Middle frontal gyrus (tissue), 1 donor: ENCODE data around the gene PCDHGA4.
"Not testable (repeated sequence)": the region's sequence is repeated elsewhere in the genome, so short reads cannot be mapped to it uniquely, and the experiment has no call there.

Experiments used
- DNase-seq: peaks from one replicate; pipeline ENCODE4 v3.0.0-alpha.2; 2015; ENCODE audit warnings: low spot score; ENCODE audit errors: extremely low spot score

Gene PCDHGA4

GRCh38 chr5:141354900-141355469, at the start of gene PCDHGA4:
PCDHGA4 (plus strand) TSS chr5:141355021; CDS start chr5:141355108, 87 bp downstream.
- no peak for DNase-seq

DNA sequence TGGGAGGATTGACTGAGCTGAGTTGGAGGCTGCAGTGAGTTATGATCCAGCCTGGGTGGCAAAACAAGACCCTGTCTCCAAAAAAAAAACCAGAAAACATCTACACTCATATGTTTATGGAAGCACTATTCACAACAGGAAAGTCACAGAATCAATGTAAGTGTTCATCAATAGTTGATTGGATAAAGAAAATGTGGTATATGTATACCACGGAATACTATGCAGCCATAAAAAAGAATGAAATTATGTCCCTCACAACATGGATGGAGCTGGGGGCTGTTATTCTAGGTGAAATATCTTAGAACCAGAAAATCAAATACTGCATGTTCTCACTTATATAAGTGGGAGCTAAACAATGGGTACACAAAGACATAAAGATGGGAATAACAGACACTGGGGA, 48.2 kb upstream of the PCDHGA4 start:
- no peak for DNase-seq

DNA sequence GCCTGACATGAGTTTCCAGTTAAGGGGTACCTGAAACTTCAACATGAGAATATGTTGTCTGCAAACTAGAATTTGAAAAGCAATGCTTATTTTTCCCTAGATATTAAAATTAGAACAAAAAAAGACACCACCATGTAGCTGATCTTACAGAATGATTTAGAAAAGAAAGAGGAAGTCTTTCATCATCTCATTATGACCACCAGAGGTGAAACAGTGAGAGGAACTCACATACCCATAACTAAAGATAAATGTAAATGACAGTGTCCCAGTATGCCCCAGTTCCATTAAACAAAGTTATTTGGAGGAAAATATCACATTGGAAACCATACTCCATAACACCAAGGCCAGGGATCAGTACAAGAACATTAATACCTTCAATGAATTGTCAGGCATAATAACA, 41.1 kb upstream of the PCDHGA4 start:
- no peak for DNase-seq

DNA sequence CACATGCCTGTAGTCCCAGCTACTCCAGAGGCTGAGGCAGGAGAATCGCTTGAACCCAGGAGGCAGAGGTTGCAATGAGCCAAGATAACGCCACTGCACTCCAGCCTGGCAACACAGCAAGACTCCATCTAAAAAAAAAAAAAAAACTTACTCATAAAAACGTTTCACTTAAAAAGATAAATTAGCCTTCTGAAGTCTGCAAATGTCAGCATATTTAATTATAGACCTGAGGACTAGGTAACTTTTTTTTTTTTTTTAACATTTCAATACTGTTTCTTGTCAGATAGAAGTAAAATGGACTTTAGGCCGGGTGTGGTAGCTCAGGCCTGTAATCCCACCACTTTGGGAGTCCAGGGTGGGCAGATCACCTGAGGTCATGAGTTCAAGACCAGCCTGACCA, 37.9 kb upstream of the PCDHGA4 start:
- not testable (repeated sequence) for DNase-seq

DNA sequence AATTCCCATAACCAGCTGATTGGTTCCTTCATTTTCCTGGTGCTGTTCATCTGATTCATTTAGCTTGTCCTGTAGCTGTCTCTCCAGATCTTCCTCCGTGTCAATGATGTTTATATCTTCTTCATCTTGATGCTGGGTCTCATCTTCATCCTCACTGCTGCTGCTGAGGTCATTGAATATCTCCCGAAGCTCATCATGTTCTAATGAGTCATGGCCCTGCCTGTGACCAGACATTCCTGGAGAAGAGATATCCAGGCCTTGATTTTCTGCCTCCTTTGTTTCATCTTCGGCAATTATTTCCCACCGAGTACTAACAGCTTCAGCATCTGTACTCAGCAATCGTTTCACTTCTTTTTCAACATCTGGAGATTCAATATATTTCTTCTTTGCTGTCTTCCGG, 35.6 kb upstream of the PCDHGA4 start:
- DNase-seq, result no peak

DNA sequence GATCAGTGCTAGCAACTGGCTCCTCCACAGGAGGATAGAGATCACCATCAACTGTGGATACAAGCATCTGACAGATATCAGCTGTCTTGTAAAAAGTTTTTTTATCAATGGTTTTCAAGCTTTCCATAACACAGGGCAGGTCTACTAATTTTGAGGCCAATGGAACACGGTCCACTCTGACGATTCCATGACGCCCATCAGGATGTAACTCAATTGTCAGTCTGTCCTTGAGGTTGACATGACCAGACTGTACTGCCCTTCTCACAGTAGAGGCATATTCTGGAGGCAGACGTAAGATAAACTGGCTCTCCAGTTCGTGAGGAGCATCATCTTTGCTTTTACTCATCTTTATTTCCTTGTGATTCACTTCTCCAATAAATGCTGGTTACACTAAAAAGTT, 35.1 kb upstream of the PCDHGA4 start:
- no peak for DNase-seq

GRCh38 chr5:141320225-141321169, 34.3 kb upstream of the PCDHGA4 start, which contains the start of gene TAF7:
TAF7 (minus strand) TSS chr5:141320784; CDS start chr5:141320044, 740 bp downstream.
- peak; percentile 89 for DNase-seq

DNA sequence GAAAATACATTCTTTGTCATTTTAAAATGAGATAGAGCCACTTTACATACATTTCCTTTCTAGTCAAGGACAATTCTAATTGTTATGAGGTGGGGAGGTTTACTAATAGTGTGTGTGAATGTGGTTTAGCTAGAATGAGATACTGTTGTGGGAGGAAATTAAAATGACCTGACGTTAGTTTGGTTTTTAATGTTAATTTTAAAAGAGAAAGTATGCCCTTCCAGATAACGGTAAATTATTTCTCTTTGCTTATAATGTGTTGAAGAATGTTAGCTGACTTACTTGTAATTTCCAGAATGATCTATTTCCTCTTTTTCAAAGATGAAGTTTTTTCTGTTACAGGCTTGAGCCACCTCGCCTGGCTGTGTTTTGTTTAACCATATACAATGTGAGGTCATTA, 32.6 kb upstream of the PCDHGA4 start:
- no peak for DNase-seq

GRCh38 chr5:141326088-141326854, 28.6 kb upstream of the PCDHGA4 start:
- no peak for DNase-seq

- DNase-seq, result no peak
These were observed 26.6 kb upstream of the PCDHGA4 start for GRCh38 chr5:141328231-141328630.

DNA sequence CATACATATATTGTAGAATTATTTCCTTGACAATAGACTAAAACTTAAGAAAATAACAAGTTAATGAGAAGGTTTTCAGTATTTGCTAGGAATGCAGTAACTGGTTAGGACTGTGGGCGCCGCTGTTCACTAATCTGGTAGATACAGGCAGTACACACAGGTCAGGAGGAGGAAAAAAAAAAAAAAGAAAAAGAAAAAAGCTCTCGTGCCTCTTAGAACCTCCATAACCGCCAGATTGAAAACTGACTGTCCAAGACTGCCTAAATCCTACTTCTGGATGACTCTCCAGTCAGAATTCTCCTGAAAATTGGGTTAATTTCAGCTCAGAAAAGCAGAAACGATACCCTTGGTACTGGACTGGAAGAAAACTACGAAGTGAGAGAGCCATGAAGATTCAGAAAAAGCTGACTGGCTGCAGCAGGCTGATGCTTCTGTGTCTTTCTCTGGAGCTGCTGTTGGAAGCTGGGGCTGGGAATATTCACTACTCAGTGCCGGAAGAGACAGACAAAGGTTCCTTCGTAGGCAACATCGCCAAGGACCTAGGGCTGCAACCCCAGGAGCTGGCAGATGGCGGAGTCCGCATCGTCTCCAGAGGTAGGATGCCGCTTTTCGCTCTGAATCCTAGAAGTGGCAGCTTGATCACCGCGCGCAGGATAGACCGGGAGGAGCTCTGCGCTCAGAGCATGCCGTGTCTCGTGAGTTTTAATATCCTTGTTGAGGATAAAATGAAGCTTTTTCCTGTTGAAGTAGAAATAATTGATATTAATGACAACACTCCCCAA, 24.3 kb upstream of the PCDHGA4 start, which contains the start of gene PCDHGA1:
Gene PCDHGA1, plus strand, starts transcription at position 216 of the 782 bp plus-strand sequence.
- no peak for DNase-seq

GRCh38 chr5:141332571-141332970, 22.2 kb upstream of the PCDHGA4 start:
- not testable (repeated sequence) for DNase-seq

DNA sequence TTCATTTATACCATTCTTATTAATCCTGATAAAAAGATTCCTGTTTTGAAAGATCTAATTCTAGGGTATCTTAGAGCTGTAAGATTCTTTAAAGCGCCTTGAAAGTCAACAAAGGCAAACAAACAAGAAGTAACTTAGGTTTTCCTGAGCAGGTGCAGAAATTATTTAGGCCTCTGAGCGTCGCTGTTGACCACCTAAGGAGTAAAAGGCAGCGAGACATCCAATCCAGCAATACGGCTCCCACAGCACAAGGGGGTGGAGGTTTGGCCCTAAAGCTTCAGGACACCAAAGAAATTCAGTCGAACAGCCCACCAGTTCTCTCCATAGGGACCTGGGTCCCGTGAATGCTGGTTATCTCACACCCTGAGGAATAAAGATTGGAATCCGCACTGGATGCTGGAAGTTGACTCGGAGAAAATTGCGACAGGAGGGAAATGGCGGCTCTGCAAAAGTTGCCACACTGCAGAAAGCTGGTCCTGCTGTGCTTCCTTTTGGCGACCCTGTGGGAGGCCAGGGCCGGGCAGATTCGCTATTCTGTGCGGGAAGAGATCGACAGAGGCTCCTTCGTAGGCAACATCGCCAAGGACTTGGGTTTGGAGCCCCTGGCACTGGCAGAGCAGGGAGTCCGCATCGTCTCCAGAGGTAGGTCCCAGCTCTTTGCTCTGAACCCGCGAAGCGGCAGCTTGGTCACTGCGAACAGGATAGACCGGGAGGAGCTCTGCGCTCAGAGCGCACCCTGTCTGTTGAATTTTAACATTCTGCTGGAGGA, 16.1 kb upstream of the PCDHGA4 start, which contains the start of gene PCDHGA2:
Gene PCDHGA2, plus strand, starts transcription at position 223 of the 769 bp plus-strand sequence.
- no peak for DNase-seq

GRCh38 chr5:141340781-141341354, 14.0 kb upstream of the PCDHGA4 start:
- not testable (repeated sequence) for DNase-seq

- no peak for DNase-seq
These were observed 12.0 kb upstream of the PCDHGA4 start for GRCh38 chr5:141342773-141343172.

DNA sequence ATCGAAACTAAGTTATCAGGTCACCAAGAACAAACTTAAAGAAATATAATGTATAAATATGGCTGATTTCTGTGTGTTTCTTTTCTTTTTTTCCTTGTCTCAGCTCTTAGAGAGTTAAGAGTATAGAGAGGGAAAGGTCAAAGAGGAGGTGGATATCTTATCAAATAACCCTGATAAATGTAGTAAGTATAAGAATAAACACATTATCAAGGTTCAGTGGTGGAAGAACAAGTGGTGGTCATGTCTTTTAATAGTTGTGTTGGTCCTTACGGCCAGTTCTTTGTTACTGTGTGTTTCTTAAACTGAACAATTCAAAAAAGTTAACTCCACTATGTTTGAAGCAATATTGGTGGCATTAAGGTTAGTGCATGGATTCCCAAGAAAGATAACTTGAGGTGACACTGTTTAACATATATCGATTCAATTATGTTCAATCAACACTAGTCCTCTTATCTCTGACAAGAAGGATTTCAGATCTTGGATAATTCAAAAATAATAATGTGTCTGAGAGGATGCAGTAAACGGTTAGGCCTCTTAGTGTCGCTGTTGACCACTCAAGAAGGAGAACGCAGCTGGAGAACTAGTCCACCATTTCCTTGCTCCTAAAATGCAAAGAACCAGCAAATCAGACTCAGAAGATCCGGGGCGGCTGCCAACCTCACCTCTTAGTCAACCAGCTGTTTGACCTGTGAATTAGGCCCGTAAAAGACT, 11.4 kb upstream of the PCDHGA4 start, which contains the start of gene PCDHGA3:
Gene PCDHGA3, plus strand, starts transcription at position 588 of the 711 bp plus-strand sequence. CDS start 205 bp downstream, outside the sequence.
- no peak for DNase-seq

DNA sequence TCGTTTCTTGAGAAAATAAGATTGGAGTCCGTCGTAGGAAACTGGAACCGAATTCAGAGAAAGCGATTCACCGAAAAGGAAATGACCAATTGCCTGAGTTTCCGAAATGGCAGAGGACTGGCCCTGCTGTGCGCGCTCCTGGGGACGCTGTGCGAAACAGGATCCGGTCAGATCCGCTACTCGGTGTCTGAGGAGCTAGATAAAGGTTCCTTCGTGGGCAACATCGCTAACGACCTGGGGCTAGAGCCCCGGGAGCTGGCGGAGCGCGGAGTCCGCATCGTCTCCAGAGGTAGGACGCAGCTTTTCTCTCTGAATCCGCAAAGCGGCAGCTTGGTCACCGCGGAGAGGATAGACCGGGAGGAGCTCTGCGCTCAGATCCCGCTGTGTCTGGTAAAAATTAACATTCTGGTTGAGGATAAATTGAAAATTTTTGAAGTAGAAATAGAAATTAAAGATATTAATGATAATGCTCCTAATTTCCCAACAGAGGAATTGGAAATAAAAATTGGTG, 10.8 kb upstream of the PCDHGA4 start:
- no peak for DNase-seq

GRCh38 chr5:141345327-141345726, 9.5 kb upstream of the PCDHGA4 start:
- no peak for DNase-seq

DNA sequence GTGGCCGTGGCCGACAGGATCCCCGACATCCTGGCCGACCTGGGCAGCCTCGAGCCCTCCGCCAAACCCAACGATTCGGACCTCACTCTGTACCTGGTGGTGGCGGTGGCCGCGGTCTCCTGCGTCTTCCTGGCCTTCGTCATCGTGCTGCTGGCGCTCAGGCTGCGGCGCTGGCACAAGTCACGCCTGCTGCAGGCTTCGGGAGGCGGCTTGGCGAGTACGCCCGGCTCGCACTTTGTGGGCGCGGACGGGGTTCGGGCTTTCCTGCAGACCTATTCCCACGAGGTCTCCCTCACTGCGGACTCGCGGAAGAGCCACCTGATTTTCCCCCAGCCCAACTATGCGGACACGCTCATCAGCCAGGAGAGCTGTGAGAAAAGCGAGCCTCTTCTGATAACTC, 8.8 kb upstream of the PCDHGA4 start:
- not testable (repeated sequence) for DNase-seq
